Measurements from ENCODE around the gene PTPN7. TPM values are rescaled to one million over a fixed set of nuclear protein-coding genes. Genes with fewer than 3 reads are reported as not detected.

The PTPN7 gene
- total RNA-seq, 1 donor from 2014 or later: 7.9 TPM

- no peaks in the 10 kb centered on the region for H3K27me3 ChIP-seq
- H3K9me3 ChIP-seq: no peaks in the 10 kb centered on the region
- DNase-seq (ENCODE audit: extremely low spot score in 2 of 2): no peak
- no peak overlapping the region for H3K4me3 ChIP-seq
- TF ChIP-seq CTCF (IDR thresholded peaks at IDR 0.05): peak; percentile 29 to 91 (median 50)
- TF ChIP-seq POLR2AphosphoS5 (IDR thresholded peaks at IDR 0.05; ENCODE audit: insufficient read depth in 1 of 2, low read depth in 1 of 2): no peak
- H3K4me1 ChIP-seq: peaks cover 16% of the 10 kb centered on the region
- intact Hi-C loops (cut with DNase I): loop anchor here (10.0 kb wide), 1 partner anchor 526 kb away; the partner anchor contains the start of gene SYT2
- no peaks in the 10 kb centered on the region for H3K36me3 ChIP-seq
- H3K27ac ChIP-seq: no peak overlapping the region
These were observed 28.8 kb upstream of the PTPN7 start for GRCh38 chr1:202189001-202189790.

- H3K27me3 ChIP-seq: no peaks in the 10 kb centered on the region
- no peak for DNase-seq (ENCODE audit: extremely low spot score in 2 of 2)
- no peak for TF ChIP-seq POLR2AphosphoS5 (IDR thresholded peaks at IDR 0.05; ENCODE audit: insufficient read depth in 1 of 2, low read depth in 1 of 2)
- no peak for TF ChIP-seq CTCF (IDR thresholded peaks at IDR 0.05)
- no peak for TF ChIP-seq POLR2A (IDR thresholded peaks at IDR 0.05)
These were observed 27.4 kb upstream of the PTPN7 start for GRCh38 chr1:202187697-202188407.

GRCh38 chr1:202187041-202187671 is 26.8 kb upstream of the PTPN7 start:
- H3K9me3 ChIP-seq: no peaks in the 10 kb centered on the region
- no peak overlapping the region for H3K27ac ChIP-seq
- TF ChIP-seq POLR2AphosphoS5 (IDR thresholded peaks at IDR 0.05; ENCODE audit: insufficient read depth in 1 of 2, low read depth in 1 of 2): no peak
- no peaks in the 10 kb centered on the region for H3K36me3 ChIP-seq
- no peaks in the 10 kb centered on the region for H3K27me3 ChIP-seq
- DNase-seq (ENCODE audit: extremely low spot score in 2 of 2): no peak
- H3K4me3 ChIP-seq: no peak overlapping the region
- H3K4me1 ChIP-seq: peaks cover 5% of the 10 kb centered on the region
- intact Hi-C loops (cut with DNase I): loop anchor here (10.0 kb wide), 1 partner anchor 528 kb away; the partner anchor contains the start of gene SYT2

More at GRCh38 chr1:202187697-202188407, 27.4 kb upstream of the PTPN7 start:
- H3K36me3 ChIP-seq: no peaks in the 10 kb centered on the region
- intact Hi-C loops (cut with DNase I): loop anchor here (10.0 kb wide), 1 partner anchor 527 kb away; the partner anchor contains the start of gene SYT2
- H3K4me1 ChIP-seq: peaks cover 7% of the 10 kb centered on the region
- H3K9me3 ChIP-seq: no peaks in the 10 kb centered on the region
- no peak overlapping the region for H3K27ac ChIP-seq
- no peak overlapping the region for H3K4me3 ChIP-seq

- H3K36me3 ChIP-seq: no peaks in the 10 kb centered on the region
- intact Hi-C loops (cut with DNase I): loop anchor here (10.0 kb wide), 1 partner anchor 528 kb away; the partner anchor contains the start of gene SYT2
- H3K4me1 ChIP-seq: peaks cover 5% of the 10 kb centered on the region
- no peaks in the 10 kb centered on the region for H3K9me3 ChIP-seq
- no peak overlapping the region for H3K27ac ChIP-seq
- no peaks in the 10 kb centered on the region for H3K27me3 ChIP-seq
- no peak for DNase-seq (ENCODE audit: extremely low spot score in 2 of 2)
- H3K4me3 ChIP-seq: no peak overlapping the region
- TF ChIP-seq CTCF (IDR thresholded peaks at IDR 0.05) (no peak), POLR2A (IDR thresholded peaks at IDR 0.05) (no peak), POLR2AphosphoS5 (IDR thresholded peaks at IDR 0.05; ENCODE audit: insufficient read depth in 1 of 2, low read depth in 1 of 2) (no peak)
These were observed 25.9 kb upstream of the PTPN7 start for GRCh38 chr1:202186327-202186726.

- no peaks in the 10 kb centered on the region for H3K27me3 ChIP-seq
- DNase-seq (ENCODE audit: extremely low spot score in 2 of 2): no peak
- no peak overlapping the region for H3K4me3 ChIP-seq
- intact Hi-C loops (cut with DNase I): loop anchor here (10.0 kb wide), 1 partner anchor 530 kb away; the partner anchor contains the start of gene SYT2
- no peak overlapping the region for H3K27ac ChIP-seq
- no peaks in the 10 kb centered on the region for H3K36me3 ChIP-seq
- H3K4me1 ChIP-seq: peaks cover 5% of the 10 kb centered on the region
- H3K9me3 ChIP-seq: no peaks in the 10 kb centered on the region
- TF ChIP-seq CTCF (IDR thresholded peaks at IDR 0.05) (peak; percentile 36 to 75 (median 55)), POLR2AphosphoS5 (IDR thresholded peaks at IDR 0.05; ENCODE audit: insufficient read depth in 1 of 2, low read depth in 1 of 2) (no peak), POLR2A (IDR thresholded peaks at IDR 0.05) (no peak)
These were observed 24.5 kb upstream of the PTPN7 start for GRCh38 chr1:202184750-202185460.
